ENCODE results near the gene PRR12. TPM values are rescaled to one million over a fixed set of nuclear protein-coding genes. Genes with fewer than 3 reads are reported as not detected.

Gene PRR12
- total RNA-seq, 1 experiment from 2014 or later = 22.9 TPM

GRCh38 chr19:49651820-49652550 lies 61.0 kb downstream of the PRR12 start:
- no peak for DNase-seq (ENCODE audit: low read depth, low spot score)
- no peak for ATAC-seq
- ChIA-PET CTCF (no interaction called here), POLR2A (no interaction called here)
- intact Hi-C loops (cut with micrococcal nuclease; ENCODE audit: unreplicated experiment) = no loop called here
- Histone ChIP-seq H3K27ac (ENCODE audit: low read length) (no peak overlapping the region), H3K36me3 (ENCODE audit: control insufficient read depth, insufficient read depth, low read length) (no peaks in the 10 kb centered on the region), H3K9me3 (ENCODE audit: control insufficient read depth, insufficient read depth, low read depth, low read length) (no peaks in the 10 kb centered on the region), H3K4me3 (ENCODE audit: low read depth in 2 of 2, low read length in 2 of 2) (no peak overlapping the region), H3K27me3 (ENCODE audit: control insufficient read depth, insufficient read depth, low read length) (no peaks in the 10 kb centered on the region), H3K4me1 (ENCODE audit: control insufficient read depth, insufficient read depth, low read length) (no peaks in the 10 kb centered on the region)
- in situ Hi-C loops (cut with HindIII; ENCODE audit: low pct_unique_long_range_greater_than_20kb, low sequenced_read_pairs) = no loop called here
- TF ChIP-seq CTCF (IDR thresholded peaks at IDR 0.05) (no peak), SIN3A (IDR thresholded peaks at IDR 0.05; ENCODE audit: borderline replicate concordance, insufficient read depth, low read depth, low read length) (no peak), REST (IDR thresholded peaks at IDR 0.05; ENCODE audit: insufficient read depth in 1 of 2, low read depth in 2 of 2, low read length in 1 of 2) (no peak), TCF7L2 (IDR thresholded peaks at IDR 0.05; ENCODE audit: low read depth, low read length) (no peak), POLR2AphosphoS5 (IDR thresholded peaks at IDR 0.05; ENCODE audit: low read depth, low read length) (no peak)
- BruUV-seq (replicated peaks) = no TSS peak

GRCh38 chr19:49652551-49653465 lies 61.8 kb downstream of the PRR12 start:
- ATAC-seq (no peak), DNase-seq (ENCODE audit: low read depth, low spot score) (no peak)
- ChIA-PET POLR2A (no interaction called here), CTCF (no interaction called here)
- in situ Hi-C loops (cut with HindIII; ENCODE audit: low pct_unique_long_range_greater_than_20kb, low sequenced_read_pairs) (no loop called here), intact Hi-C loops (cut with micrococcal nuclease; ENCODE audit: unreplicated experiment) (no loop called here)
- no peaks in the 10 kb centered on the region for H3K36me3 ChIP-seq (ENCODE audit: control insufficient read depth, insufficient read depth, low read length)
- H3K4me1 ChIP-seq (ENCODE audit: control insufficient read depth, insufficient read depth, low read length) = no peaks in the 10 kb centered on the region
- no peaks in the 10 kb centered on the region for H3K27me3 ChIP-seq (ENCODE audit: control insufficient read depth, insufficient read depth, low read length)
- H3K27ac ChIP-seq (ENCODE audit: low read length) = no peak overlapping the region
- no peaks in the 10 kb centered on the region for H3K9me3 ChIP-seq (ENCODE audit: control insufficient read depth, insufficient read depth, low read depth, low read length)
- no TSS peak for BruUV-seq (replicated peaks)
- TF ChIP-seq TCF7L2 (IDR thresholded peaks at IDR 0.05; ENCODE audit: low read depth, low read length) (no peak), REST (IDR thresholded peaks at IDR 0.05; ENCODE audit: insufficient read depth in 1 of 2, low read depth in 2 of 2, low read length in 1 of 2) (no peak), SIN3A (IDR thresholded peaks at IDR 0.05; ENCODE audit: borderline replicate concordance, insufficient read depth, low read depth, low read length) (no peak), POLR2AphosphoS5 (IDR thresholded peaks at IDR 0.05; ENCODE audit: low read depth, low read length) (no peak), CTCF (IDR thresholded peaks at IDR 0.05) (no peak)
- H3K4me3 ChIP-seq (ENCODE audit: low read depth in 2 of 2, low read length in 2 of 2) = no peak overlapping the region
